Measurements from ENCODE around the gene CACNG3.

GRCh38 chr16:24217461-24217860 lies 38.7 kb upstream of the CACNG3 start:
- TF ChIP-seq, protein P1, sequence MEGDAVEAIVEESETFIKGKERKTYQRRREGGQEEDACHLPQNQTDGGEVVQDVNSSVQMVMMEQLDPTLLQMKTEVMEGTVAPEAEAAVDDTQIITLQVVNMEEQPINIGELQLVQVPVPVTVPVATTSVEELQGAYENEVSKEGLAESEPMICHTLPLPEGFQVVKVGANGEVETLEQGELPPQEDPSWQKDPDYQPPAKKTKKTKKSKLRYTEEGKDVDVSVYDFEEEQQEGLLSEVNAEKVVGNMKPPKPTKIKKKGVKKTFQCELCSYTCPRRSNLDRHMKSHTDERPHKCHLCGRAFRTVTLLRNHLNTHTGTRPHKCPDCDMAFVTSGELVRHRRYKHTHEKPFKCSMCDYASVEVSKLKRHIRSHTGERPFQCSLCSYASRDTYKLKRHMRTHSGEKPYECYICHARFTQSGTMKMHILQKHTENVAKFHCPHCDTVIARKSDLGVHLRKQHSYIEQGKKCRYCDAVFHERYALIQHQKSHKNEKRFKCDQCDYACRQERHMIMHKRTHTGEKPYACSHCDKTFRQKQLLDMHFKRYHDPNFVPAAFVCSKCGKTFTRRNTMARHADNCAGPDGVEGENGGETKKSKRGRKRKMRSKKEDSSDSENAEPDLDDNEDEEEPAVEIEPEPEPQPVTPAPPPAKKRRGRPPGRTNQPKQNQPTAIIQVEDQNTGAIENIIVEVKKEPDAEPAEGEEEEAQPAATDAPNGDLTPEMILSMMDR (IDR thresholded peaks at IDR 0.05) = no peak
- no peak for TF ChIP-seq POLR2AphosphoS5 (IDR thresholded peaks at IDR 0.05; ENCODE audit: insufficient read depth in 1 of 2, low read depth in 1 of 2)
- no peak for TF ChIP-seq POLR2A (IDR thresholded peaks at IDR 0.05)
